Stomach (tissue), 4 donors: Measurements from ENCODE around the gene FCF1.

Source experiments
- CTCF ChIP-seq, 7 experiments: fragments of 450-650 bp in 4 of 7; fragments of 200-600 bp in 3 of 7; sonication (generic) in 3 of 7; IDR thresholded peaks; one replicate each; pipeline ENCODE4 v1.5.1; 2016 to 2019; ENCODE audit warnings: antibody characterized with exemption in 7 of 7, control low read depth in 2 of 7, mild to moderate bottlenecking in 1 of 7
- POLR2AphosphoS5 ChIP-seq, 3 donors: sonication (generic); formaldehyde crosslinking; IDR thresholded peaks; one replicate each; pipeline ENCODE4 v1.6.1; 2016; ENCODE audit warnings: antibody characterized with exemption in 3 of 3

GRCh38 chr14:74786796-74787315, 73.9 kb downstream of the FCF1 start:
- TF ChIP-seq CTCF (IDR thresholded peaks at IDR 0.05) (no peak), POLR2AphosphoS5 (IDR thresholded peaks at IDR 0.05) (no peak)
